ENCODE measurements around the gene MINPP1. TPM values are rescaled to one million over a fixed set of nuclear protein-coding genes. Genes with fewer than 3 reads are reported as not detected.

The MINPP1 gene
- total RNA-seq, 6 experiments from 2014 or later, result 14.4 to 28.2 (median 25.0) TPM

- H3K36me3 ChIP-seq, result peaks cover 0 to 14% (median 0%) of the 10 kb centered on the region in 4 donors
- peak; percentile 77 to 88 (median 82) for ATAC-seq
- H3K4me3 ChIP-seq, result peak overlapping the region; percentile 92 to 95 (median 95)
- TF ChIP-seq CTCF (IDR thresholded peaks at IDR 0.05) (peak; percentile 23 to 69 (median 57)), POLR2A (IDR thresholded peaks at IDR 0.05) (no peak)
- intact Hi-C loops (cut with DNase I), result no loop called here
- WGBS (ENCODE audit: insufficient coverage, low coverage, low lambda C conversion rate, missing lambda C conversion rate), result 2% methylated on average over 26 of the region's 41 CpGs
- no peaks in the 10 kb centered on the region for H3K27me3 ChIP-seq
- H3K27ac ChIP-seq, result peak overlapping the region; percentile 76 to 84 (median 79)
- peak; percentile 70 to 83 (median 80) for DNase-seq
- peaks cover 0 to 39% (median 19%) of the 10 kb centered on the region in 4 donors for H3K4me1 ChIP-seq
- H3K9me3 ChIP-seq, result no peaks in the 10 kb centered on the region
Measured at GRCh38 chr10:87505366-87506111, 846 bp downstream of the MINPP1 start.

GRCh38 chr10:87506956-87507355, 2.3 kb downstream of the MINPP1 start:
- ATAC-seq, result no peak
- intact Hi-C loops (cut with DNase I), result no loop called here
- H3K4me3 ChIP-seq, result peak overlapping the region in 2 of 3 donors; percentile 95

GRCh38 chr10:87507879-87508483, 3.3 kb downstream of the MINPP1 start:
- TF ChIP-seq POLR2A (IDR thresholded peaks at IDR 0.05), result no peak
- TF ChIP-seq CTCF (IDR thresholded peaks at IDR 0.05), result no peak
- Histone ChIP-seq H3K27ac (peak overlapping the region in 2 of 3 donors; percentile 79 to 84), H3K27me3 (no peaks in the 10 kb centered on the region), H3K4me3 (no peak overlapping the region), H3K9me3 (no peaks in the 10 kb centered on the region), H3K36me3 (peaks cover 0 to 36% (median 7%) of the 10 kb centered on the region in 4 donors), H3K4me1 (peaks cover 0 to 38% (median 17%) of the 10 kb centered on the region in 4 donors)
- intact Hi-C loops (cut with DNase I), result no loop called here
- no peak for ATAC-seq
- 25% methylated on average over 5 of the region's 5 CpGs for WGBS (ENCODE audit: insufficient coverage, low coverage, low lambda C conversion rate, missing lambda C conversion rate)
- no peak for DNase-seq

More at GRCh38 chr10:87506956-87507355, 2.3 kb downstream of the MINPP1 start:
- WGBS (ENCODE audit: insufficient coverage, low coverage, low lambda C conversion rate, missing lambda C conversion rate), result 41% methylated on average over 3 of the region's 3 CpGs
- H3K27me3 ChIP-seq, result no peaks in the 10 kb centered on the region
- H3K9me3 ChIP-seq, result no peaks in the 10 kb centered on the region
- H3K27ac ChIP-seq, result peak overlapping the region; percentile 2 to 84 (median 79)
- peaks cover 0 to 38% (median 17%) of the 10 kb centered on the region in 4 donors for H3K4me1 ChIP-seq
- H3K36me3 ChIP-seq, result peaks cover 0 to 27% (median 1%) of the 10 kb centered on the region in 4 donors
- TF ChIP-seq CTCF (IDR thresholded peaks at IDR 0.05), result no peak
- no peak for TF ChIP-seq POLR2A (IDR thresholded peaks at IDR 0.05)
- no peak for DNase-seq

GRCh38 chr10:87508837-87509236, 4.1 kb downstream of the MINPP1 start:
- DNase-seq (no peak), ATAC-seq (no peak)
- Histone ChIP-seq H3K9me3 (no peaks in the 10 kb centered on the region), H3K4me3 (no peak overlapping the region), H3K27ac (no peak overlapping the region), H3K4me1 (peaks cover 0 to 36% (median 17%) of the 10 kb centered on the region in 4 donors), H3K36me3 (peaks cover 0 to 45% (median 11%) of the 10 kb centered on the region in 4 donors), H3K27me3 (no peaks in the 10 kb centered on the region)
- intact Hi-C loops (cut with DNase I), result no loop called here
- WGBS (ENCODE audit: insufficient coverage, low coverage, low lambda C conversion rate, missing lambda C conversion rate), result 78% methylated on average over 1 of the region's 1 CpG
- TF ChIP-seq POLR2A (IDR thresholded peaks at IDR 0.05) (no peak), CTCF (IDR thresholded peaks at IDR 0.05) (no peak)
